GM12878 (cell line): ENCODE measurements around the gene CHCHD6. TPM values are rescaled to one million over a fixed set of nuclear protein-coding genes. Genes with fewer than 3 reads are reported as not detected.

ENCODE experiments used
- BCL3 ChIP-seq: IDR thresholded peaks from 2 replicates; pipeline ENCODE4 v1.6.1; 2011; ENCODE audit warnings: borderline replicate concordance, low read depth, mild to moderate bottlenecking, moderate library complexity, low read length; ENCODE audit not compliant: insufficient read depth, poor library complexity, severe bottlenecking
- E2F4 ChIP-seq: IDR thresholded peaks from 2 replicates; pipeline ENCODE4 v1.6.1; 2012; ENCODE audit warnings: low read depth, low read length, improper control_type of control experiment
- IRF5 ChIP-seq: fragments of 450-650 bp; IDR thresholded peaks from 2 replicates; pipeline ENCODE4 v1.6.1; 2017; ENCODE audit warnings: borderline replicate concordance
- JUNB ChIP-seq: IDR thresholded peaks from 2 replicates; pipeline ENCODE4 v1.6.1; 2016; ENCODE audit warnings: antibody characterized with exemption, mild to moderate bottlenecking
- MYC ChIP-seq: IDR thresholded peaks from 2 replicates; pipeline ENCODE4 v1.6.1; 2011; ENCODE audit warnings: mild to moderate bottlenecking, low read length, moderate library complexity, inconsistent platforms; ENCODE audit not compliant: insufficient read depth, insufficient replicate concordance, insufficient read length, severe bottlenecking
- RELA ChIP-seq: fragments of 450-650 bp; IDR thresholded peaks from 2 replicates; pipeline ENCODE4 v1.8.0; 2014; ENCODE audit warnings: borderline replicate concordance; ENCODE audit not compliant: partially characterized antibody
- SPI1 ChIP-seq: IDR thresholded peaks from 2 replicates; pipeline ENCODE4 v1.6.1; 2011; ENCODE audit warnings: low read depth, mild to moderate bottlenecking, low read length, moderate library complexity, borderline replicate concordance; ENCODE audit not compliant: insufficient read depth
- STAT1 ChIP-seq: fragments of 450-650 bp; conservative IDR thresholded peaks from 2 replicates; pipeline ENCODE4 v1.6.1; 2014; ENCODE audit warnings: antibody characterized with exemption, mild to moderate bottlenecking
- YY1 ChIP-seq: IDR thresholded peaks from 2 replicates; pipeline ENCODE4 v1.6.1; 2011; ENCODE audit warnings: low read depth, mild to moderate bottlenecking, low read length
- ZNF217 ChIP-seq: fragments of 450-650 bp; IDR thresholded peaks from 2 replicates; pipeline ENCODE4 v1.6.1; 2017; ENCODE audit warnings: antibody characterized with exemption, mild to moderate bottlenecking
- ZNF274 ChIP-seq: IDR thresholded peaks from one replicate; pipeline ENCODE4 v1.8.0; 2011; ENCODE audit not compliant: insufficient read length, insufficient read depth
- polyA plus RNA-seq, 11 experiments: library from polyadenylated mRNA; depleted of rRNA in 4 of 11; unstranded in 6 of 11; stranded (reverse) in 5 of 11; fragments of >200 nt; fragmentation: Nextera tagmentation in 4 of 11; fragmentation: Illumina TruSeq in 1 of 11; extraction: Ambion mirVana in 4 of 11; extraction: Trizol in 1 of 11; gene quantifications; 1 replicate in 1 of 11; 2 replicates in 10 of 11; pipeline versions ENCODE4 v1.2.1 to v1.2.3, GENCODE V29; 2011 to 2016; ENCODE audit warnings: inconsistent platforms in 2 of 11, missing spikeins in 2 of 11, low read depth in 1 of 11
- total RNA-seq, 4 experiments: library from RNA; depleted of rRNA in 3 of 4; stranded (reverse); fragments of >200 nt in 3 of 4; fragmentation: Illumina TruSeq in 1 of 4; extraction: Trizol in 1 of 4; gene quantifications; 2 replicates each; pipeline versions ENCODE4 v1.2.1 to v1.2.3, GENCODE V29; 2013 to 2021

Gene CHCHD6
- total and polyA plus RNA-seq, 10 of the 15 experiments (the other 5 are each of a cell fraction or from before 2014, with no cell fraction given), result 2.7 to 16.7 (median 12.3) TPM

GRCh38 chr3:127004641-127005397, 300.8 kb downstream of the CHCHD6 start (continued):
- TF ChIP-seq IRF5, result no peak
- TF ChIP-seq ZNF274, result no peak
- TF ChIP-seq STAT1, result no peak
- no peak for TF ChIP-seq MYC
- TF ChIP-seq JUNB, result no peak
- no peak for TF ChIP-seq YY1
- TF ChIP-seq E2F4, result no peak
- no peak for TF ChIP-seq RELA
- TF ChIP-seq ZNF217, result no peak
- TF ChIP-seq SPI1, result no peak
- no peak for TF ChIP-seq BCL3
